UCSD-AML1 (cell line): ENCODE measurements around the gene CYP46A1.

Experiments
- DNase-seq: peaks from one replicate; lab custom pipeline; 2025; ENCODE audit not compliant: unreplicated experiment; lab: John Stamatoyannopoulos, UW

Gene CYP46A1

DNA sequence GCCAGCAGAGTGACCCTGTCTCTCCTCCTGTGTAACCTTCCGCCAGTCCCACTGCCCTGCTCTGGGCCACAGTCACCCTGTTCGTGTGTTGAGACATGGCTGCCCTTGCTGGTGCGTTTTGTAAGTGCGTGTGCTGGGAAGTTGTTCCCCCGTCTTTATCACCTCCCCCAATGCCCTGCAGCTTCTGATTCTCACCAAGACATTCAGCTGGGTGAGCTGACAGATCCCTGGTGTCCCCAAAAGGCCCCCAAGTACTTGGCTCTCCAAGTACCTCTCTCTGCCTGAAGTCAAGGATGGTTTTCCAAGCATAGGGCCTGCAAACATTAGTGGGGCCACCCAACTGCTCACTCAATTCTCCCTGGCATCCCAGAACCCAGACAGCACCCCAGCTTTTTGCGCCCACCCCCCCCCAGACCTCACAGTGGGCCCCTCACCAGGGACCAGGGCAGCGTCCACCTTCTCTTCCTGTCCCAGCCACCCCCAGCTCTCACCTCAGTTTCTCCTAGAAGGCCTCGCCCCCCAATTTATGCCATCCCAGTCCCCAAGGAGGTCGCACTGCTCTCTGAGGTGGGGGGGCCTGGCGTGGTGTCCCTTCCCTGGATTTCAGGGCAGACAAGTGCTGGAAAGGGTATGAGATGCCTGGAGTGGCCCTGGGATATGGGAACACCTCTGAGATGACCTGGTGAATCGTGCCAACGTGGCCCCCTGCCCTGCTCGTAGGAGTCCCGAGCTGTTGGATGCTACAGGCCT, 57.3 kb downstream of the CYP46A1 start:
- DNase-seq = no peak

DNA sequence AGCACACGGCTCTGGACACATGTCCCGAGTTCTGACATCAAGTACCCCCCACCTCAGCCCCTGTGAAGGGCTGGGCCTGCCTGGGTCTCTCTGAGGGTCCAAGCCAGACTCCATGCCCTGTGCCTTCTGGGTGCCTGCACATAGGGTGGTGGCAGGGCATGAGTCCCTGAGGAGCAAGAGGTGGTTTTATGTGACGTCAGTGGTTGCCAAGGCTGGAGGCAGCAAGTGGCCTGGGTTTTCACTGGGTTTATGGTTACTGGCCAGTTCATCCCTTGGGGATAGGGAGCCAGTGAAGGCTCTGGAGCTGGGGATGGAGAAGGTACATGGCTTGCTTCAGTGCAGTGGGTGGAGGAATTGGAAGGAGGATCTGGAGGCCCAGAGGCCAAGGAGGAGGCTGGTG, 58.0 kb downstream of the CYP46A1 start:
- no peak for DNase-seq

GRCh38 chr14:99742509-99743487, 58.7 kb downstream of the CYP46A1 start:
- no peak for DNase-seq

GRCh38 chr14:99744199-99744872, 60.2 kb downstream of the CYP46A1 start:
- no peak for DNase-seq

DNA sequence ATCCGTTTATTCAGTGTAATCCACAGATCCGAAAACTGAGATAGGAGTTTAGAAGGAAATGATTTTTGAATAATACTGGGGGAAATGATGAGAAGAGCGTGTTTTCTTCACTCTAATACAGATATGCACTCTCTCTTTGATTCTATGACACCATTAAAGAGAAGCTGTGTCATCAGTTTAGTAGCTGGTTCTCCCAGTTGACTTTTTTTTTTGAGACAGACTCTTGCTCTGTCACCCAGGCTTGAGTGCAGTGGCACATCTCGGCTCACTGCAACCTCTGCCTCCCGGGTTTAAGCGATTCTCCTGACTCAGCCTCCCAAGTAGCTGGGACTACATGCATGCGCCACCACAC, 60.8 kb downstream of the CYP46A1 start:
- no peak for DNase-seq

DNA sequence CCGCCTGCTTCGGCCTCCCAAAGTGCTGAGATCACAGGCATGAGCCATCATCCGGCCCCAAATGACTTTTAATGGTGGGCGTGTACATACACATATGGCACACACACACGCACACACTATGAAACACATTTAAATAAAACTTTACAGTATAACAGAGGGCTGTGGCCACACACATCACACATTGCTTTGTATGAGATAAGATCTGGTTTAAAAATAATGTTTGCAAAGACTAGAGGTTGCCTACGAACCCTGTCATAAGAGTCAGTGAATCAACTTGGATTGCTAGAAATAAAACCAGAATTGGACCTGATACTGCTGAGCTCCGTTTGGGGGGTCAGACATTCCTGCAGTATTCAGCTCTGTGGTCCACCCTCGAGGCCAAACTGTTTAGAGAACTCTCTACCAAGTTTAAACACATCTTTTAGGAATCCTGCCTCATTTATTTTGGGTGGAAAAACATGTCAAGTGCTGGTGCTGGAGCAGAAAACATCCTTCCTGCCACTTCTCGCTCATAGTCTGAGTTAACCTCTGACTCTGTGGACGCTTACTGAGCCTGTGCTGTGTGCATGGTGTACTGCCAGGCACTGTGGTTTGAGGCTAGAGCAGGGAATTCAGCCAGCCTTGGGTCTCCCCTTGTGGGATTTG, 61.3 kb downstream of the CYP46A1 start:
- no peak for DNase-seq

- DNase-seq = no peak
Measured at GRCh38 chr14:99747167-99747566, 63.1 kb downstream of the CYP46A1 start.

DNA sequence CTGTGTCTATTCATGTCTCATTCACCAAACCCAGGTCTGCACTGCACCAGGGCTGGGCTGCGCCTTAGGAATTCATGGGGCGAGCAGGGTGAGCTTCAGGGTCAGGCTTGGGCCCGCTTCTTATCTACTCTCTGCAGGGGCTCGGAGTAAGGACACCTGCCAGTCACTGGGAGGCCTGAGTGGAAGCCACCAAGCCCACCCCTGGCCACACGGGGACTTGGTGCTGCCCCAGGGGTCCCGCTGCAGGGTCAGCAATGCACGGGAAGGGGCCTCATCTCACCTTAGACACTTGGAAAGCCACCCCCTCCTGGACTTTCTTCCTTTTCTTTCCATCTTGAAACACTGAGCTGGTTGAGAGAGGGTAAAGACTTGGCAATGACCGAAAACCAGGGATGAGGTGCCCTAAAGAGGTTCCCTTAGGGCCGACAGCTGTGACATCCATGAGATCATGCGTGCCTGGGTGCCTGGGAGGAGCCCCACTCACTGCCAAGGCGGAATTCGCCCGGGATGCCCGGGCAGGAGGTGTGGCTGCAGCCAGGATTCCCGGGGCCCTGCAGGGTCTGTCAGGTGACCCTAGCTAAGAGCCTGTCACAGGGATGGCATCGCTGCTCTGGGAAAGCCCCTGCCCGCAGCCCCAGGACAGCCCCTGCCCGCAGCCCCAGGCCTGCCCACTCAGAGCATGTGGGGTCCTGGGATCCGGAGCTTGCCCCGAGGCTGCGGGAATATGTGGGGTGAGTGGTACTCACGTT, 63.7 kb downstream of the CYP46A1 start:
- DNase-seq = no peak

GRCh38 chr14:99748529-99748928, 64.4 kb downstream of the CYP46A1 start:
- no peak for DNase-seq

- DNase-seq = no peak
Measured at GRCh38 chr14:99749142-99749541, 65.0 kb downstream of the CYP46A1 start.

GRCh38 chr14:99749763-99750715, 65.9 kb downstream of the CYP46A1 start:
- no peak for DNase-seq

- no peak for DNase-seq
Measured at GRCh38 chr14:99750746-99751450, 66.8 kb downstream of the CYP46A1 start.

DNA sequence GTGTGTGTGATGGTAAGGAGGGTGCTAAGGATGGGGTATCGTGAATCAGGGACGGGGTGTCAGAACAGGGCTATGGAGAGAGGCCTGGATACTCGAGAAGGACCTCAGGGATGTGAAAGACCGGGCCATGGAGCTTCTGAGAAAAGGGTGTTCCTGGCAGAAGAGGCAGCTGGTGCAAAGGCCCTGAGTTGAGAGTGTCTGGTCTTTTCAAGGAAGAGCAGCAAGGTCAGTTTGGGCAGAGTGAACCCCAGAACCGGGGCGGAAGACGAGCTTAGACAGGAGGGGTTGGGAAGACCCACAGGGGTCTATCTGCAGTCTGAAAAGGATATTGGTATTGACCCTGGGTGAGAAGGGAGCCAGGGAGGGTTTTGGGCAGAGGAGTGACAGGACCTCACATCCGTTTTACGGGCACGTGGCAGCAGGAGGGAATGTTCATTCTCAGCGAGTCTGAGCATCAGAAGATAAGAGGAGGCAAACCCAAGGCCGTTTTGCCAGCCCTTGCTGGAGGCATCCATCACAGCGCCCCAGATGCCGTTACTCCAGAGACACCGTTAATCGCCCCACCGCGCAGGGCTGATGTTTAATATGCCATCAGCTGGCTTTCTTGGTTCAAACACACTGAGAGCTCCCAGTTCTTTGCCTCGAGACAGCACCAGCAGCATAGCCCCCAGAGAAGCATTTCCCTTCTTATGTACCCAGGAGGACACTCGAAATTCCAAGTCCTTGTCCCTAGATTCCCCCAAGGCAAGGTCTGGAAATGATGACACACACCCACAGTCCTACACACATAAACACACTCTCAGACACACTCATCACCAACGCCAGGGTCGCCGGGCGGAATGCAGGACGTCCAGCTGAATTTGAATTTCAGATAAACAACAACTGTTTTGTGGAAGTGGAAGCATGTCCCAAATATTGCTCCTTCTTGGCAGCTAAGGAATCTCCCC, 67.7 kb downstream of the CYP46A1 start:
- no peak for DNase-seq

- peak; percentile 49 for DNase-seq
Measured at GRCh38 chr14:99752486-99753121, 68.5 kb downstream of the CYP46A1 start.

DNA sequence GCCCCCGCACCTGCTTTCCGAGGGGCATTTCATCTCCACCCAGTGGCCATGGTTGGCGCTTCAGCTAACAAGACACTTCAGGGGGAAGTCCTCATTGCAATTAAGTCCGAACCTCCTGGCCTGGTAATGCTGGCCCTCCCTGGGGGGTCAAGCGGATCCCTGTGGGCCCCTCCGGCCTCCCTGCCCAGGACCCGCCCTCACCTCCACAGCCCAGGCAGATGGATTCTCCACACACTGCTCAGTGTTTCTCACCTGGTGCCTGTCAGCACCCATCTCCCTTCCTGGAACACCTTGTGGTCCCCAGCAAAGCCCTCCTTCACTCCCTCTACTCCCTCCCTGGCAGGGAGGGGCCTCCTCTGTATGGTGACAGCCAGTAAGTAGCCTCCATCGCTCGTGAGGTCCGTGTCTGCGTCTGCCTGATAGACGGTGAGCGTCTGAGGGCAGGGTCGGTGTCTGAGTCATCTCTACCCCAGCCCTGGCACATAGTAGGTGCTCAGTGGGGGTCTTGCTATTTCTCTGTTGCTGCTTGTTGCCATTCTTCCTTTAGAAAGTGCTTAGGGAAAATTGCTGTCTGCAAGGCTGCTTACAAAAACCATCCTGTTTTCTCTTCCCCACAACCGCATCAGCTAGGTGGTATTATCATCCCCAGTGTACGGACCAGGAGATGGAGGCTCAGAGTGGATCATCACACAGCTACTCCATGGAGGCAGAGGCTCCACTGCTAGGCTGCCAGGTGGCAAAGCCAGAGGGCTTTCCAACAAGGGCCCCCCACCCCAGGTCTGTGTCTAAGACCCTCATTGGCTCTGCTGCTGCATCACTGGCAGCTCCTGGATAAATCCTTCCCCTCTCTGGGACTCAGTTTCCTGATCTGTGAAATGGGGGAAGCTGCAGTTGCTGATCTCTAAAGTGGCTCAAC, 69.4 kb downstream of the CYP46A1 start:
- DNase-seq = no peak
